Raji (cell line): Measurements from ENCODE around the gene SAP30.

Experiments
- POLR2A ChIP-seq: IDR thresholded peaks from 2 replicates; pipeline ENCODE4 v1.6.1; 2011; ENCODE audit warnings: low read depth, low read length, control low read depth; ENCODE audit not compliant: insufficient read depth

Gene SAP30

DNA sequence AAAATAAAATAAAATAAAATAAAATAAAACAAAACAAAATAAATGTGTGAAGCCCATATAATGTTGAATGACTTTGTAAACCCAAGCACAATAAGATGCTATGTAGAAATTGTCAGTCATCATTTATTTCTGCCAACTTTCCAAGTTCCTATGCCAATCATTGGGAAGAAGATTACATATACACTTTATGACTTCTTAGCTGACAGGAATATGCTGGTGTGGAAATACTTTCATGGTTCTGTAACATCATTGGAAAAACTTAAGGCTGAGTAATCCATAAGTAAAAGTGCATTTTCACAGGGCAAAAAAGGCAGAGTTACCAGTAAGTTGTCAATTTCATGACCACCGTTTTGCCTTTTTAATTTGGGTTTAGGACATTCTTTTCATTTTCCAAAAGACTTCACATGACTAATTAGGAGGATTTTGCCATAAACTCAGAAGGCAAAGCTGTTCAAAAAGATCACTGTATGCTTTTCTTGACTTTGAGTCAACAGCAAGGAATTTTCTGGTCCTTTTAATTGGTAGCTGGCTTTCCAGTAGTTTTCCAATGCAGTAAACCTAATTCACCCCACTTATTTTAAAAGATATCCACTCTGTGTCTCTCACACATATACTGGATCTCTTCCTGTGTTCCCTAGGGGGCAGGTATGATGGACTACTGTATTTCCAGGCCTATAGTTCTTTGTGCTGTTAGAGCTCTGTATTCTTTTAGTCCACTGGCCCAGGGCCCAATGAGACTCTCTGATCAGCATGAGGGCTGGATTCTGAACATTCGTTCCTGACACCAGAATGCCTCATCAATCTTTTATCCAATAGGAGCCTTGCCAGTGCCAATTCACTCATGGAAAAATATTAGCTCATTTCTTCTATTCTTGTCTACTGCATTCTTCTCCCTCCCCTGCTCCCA is 54.4 kb downstream of the SAP30 start:
- no peak for TF ChIP-seq POLR2A

DNA sequence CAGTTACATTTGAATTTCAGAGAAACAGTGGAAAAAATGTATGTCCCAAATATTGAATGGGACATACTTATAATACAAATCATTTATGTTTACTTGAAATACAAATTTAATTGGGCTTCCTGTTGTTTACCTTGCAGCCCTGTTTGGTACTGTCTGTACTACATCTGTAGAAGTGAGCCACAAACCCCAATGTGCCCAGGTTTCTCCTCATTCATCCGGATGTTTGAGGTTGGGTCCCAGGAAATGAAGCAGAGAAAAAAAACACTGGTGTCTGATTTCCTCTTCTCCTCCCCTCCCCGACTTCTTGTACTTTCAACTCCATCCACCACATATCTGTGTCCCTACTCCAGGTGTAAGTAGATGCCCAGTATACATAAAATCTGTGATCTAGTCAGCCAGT is 55.3 kb downstream of the SAP30 start:
- no peak for TF ChIP-seq POLR2A
